ENCODE data around the gene CERK.
"Not testable (repeated sequence)": the region's sequence is repeated elsewhere in the genome, so short reads cannot be mapped to it uniquely, and the experiment has no call there.

CERK gene

DNA sequence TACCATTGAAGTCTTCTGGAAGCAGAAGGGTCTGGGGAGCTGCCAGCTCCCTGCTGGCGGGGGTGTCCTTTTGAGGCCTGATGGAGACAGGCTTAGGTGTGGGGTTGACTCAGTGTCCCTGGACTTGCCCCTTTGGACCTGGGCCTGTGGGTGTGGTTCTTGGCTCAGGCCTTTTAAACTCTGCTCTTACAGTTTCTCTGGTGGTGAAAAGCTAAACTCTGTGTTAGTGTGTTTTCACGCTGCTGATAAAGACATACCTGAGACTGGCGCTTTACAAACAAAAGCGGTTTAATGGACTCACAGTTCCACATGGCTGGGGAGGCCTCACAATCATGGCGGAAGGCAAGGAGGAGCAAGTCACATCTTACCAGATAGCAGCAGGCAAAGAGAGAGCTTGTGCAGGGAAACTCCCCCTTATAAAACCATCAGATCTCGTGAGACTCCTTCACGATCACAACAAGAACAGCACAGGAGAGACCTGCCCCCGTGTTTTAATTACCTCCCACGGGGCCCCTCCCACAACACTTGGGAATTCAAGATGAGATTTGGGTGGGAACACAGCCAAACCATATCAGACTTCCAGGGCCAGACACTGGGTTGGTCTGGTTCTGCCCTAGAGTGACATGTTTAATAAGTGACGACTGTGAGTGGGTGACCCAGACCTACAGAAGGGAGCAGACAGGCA is 91.4 kb downstream of the CERK start:
- no peak for DNase-seq (ENCODE audit: low spot score)

DNA sequence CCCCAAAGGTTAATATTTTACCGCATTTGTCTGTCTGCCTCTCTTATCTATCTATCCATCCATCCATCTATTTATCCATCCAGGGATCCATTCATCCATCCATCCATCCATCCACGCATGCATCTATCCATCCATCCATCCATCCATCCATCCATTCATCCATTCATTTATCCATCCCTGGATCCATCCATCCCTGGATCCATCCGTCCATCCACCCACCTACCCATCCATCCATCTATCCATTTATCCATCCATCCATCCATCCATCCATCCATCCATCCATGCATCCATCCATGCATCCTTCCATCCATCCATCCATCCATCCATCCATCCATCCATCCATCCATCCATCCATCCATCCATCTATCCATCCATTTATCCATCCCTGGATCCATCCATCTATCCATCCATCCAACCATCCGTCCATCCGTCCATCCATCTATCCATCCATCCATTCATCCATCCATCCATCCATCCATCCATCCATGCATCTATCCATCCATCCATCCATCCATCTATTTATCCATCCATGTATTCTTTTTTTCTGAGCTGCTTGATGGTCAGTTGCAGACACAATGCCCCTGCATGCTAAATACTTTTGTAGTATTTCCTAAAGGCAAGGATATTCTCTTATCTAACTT is 95.1 kb downstream of the CERK start:
- not testable (repeated sequence) for DNase-seq (ENCODE audit: low spot score)

DNA sequence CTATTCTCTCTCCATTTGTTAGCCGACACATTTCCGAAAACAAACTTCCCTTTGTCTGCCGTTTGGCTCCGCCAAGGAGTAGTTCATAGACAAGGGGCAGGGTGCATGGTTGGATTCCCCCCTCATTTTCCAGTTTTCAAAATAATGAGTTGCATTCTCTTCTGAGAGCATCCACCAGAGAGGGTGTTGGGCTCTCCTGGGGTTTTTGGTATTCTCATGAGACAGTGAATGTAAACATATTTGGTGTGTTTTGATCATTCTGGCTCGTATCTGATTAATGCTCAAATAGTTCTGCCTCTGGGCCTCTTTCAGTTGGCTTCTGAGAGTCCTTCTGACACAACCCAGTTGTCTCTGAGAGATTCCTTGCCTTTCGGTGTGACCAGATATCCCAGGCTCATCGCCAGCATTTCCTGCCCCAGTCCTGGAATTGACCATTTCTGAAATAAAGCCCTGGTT is 96.2 kb downstream of the CERK start:
- no peak for DNase-seq (ENCODE audit: low spot score)

DNA sequence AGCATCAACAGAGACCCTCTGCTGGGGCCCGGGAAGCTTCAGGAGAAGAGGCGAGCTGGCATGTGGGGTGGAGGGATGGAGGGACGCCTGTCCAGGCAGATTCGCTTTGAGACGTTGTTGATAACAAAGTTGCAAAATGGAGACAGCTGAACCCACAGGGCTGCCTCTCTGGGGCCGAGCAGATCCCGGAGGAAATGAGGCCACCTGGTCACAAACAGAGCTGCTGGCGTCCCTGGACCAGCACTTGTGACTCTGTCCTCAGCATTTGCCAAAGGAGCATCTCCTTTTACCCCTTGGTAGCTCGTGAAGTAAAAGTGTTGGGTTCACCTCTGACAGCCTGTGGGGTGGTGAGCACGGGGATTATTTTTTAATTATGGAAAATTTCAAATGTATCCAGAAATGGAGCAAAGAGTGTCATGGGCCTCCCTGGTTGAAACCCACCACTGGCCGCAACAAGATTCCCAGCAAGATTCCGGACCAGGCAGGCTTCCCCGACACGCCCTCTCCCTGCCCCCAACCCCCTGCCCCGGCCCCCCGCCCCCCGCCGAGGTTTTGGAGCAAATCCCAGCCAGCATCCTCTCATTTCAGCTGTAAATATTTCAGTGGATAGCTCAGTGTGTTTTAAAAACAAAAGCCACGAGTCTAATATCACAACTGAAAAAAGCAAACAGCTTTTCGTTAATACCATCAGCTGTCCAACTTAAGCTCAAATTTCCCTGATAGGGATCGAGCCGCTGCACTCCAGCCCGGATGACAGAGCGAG is 97.6 kb downstream of the CERK start:
- DNase-seq (ENCODE audit: low spot score): no peak

DNA sequence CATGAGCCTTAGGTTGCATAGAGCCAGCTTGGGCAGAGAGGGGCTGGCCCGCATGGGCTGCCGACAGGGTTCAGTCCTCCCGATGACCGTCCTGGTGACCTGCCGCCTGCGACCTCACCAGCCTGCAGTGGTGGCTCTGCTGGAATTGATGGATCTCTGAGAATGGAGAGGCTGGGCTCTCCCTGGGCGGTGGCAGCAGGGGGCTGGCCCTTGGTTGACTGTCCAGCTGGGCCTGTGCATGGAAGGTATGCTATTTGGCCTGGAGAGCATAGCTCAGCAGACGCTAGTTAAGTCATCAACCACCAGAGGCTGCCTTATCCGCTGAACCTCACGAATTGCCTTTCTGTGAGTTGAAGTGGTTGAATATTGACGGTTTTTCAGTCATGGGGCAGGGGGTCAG is 98.2 kb downstream of the CERK start:
- no peak for DNase-seq (ENCODE audit: low spot score)

DNA sequence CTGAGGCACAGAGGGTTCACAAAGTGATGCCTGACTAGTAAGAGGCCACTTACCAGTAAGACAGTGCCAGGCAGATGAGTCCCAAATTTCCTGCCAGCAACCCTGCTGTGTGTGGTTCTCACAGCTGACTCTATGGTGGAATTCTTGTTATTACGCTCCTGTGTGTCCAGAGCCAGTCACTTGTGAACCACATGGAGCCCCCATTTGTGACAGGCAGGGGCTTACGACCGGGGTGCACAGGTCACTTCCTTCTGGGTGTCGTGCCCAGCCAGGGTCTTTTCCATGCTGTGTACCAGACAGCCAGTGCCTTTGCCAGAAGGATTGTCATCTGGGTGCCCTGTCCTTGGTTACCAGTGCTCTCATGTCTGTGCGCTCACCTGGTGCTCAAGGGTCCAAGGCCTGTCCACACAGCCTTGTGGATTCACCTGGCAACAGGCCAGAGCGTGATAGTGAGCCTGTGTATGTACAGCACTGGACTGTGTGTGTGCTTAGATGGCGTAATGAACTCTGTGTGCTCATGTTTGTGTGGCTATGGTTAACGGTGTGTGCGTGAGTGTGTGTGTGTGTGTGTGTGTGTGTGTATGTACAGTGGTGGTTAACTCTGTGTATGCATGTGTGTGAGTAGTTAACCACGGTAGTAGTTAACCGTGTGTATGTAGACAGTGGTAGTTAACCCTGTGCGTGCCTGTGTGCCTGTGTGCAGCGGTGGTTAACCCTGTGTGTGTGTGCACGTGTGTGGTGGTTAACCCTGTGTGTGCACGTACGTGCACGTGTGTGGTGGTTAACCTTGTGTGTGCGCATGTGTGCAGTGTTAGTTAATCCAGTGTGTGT is 99.2 kb downstream of the CERK start:
- DNase-seq (ENCODE audit: low spot score): no peak

DNA sequence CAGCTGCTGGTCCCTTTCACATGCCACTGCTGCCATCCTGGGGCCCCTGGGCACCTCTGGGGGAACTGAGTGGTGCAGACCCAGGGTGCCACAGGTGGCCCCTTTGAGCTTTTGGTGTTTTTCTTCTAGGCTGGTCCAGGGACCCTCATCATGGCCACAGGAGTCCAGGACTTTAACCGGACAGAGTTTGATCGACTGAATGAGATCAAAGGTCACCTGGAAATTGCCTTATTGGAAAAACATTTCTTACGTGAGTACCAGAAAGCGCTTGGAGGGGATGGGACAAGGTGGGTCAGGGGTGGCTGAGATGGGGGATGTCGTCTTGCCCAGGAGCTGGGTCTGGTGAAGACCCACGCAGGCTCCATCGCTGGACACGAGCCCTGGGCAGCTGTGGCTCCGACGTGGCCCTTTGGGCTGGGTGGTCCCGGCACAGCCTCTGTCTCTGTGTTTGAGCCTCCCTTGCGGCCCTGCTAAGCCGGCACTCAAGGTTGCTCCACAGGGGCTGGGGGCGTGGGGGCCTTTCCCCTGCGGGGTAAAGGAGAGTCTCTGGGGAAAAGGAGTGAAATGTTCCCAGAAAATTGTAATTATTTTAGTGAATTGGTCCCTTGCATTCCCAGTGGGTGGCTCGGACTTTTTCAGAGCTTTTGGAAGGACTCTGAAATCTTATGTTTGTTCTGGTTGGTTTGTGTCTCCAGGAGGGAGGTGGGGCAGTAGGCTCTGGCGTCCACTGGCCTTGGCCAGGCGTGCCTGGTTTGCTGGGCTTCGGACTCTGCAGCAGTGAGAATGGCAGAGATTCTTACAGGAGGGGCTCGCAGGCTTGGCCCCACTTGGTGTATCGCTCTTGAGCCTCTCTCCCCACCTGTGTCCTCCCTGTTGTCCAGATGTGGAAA is 100.1 kb downstream of the CERK start:
- DNase-seq (ENCODE audit: low spot score): no peak

DNA sequence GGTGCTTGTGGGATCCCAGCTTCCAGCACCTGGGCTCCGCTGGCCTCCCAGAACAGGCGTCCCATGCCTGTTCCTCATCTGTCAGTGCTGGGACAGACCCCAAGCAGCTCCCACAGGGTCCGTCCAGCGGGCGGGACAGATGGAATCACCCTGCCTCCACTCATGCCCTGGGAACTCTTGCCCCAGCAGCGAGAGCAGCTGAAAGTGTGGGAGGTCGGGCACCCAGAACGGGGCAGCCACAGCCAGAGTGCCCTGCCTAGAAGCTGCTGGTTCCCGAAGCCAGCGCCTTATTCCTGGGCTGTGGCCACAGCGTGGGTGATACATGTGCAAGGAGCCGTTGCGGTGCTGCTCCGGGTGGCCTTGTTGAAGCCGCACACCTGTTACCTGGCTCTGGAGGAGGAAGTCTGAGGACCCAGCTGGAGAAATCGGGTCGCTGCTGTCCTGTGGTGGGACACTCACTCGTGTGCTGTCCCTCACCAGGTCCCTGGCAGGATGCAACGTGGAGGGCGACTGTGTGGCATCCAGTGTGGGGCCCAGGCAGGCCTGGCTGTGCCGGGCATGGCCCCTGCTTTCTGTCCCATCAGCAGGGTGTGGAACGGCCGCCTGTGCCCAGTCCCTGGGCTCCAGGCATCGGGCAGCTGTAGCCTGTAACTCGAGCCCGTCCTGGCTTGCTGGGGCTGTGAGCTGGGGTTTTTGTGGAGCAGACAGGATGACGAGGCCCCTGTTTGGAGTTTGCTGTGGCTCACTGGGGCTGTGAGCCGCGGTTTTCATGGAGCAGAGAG is 101.6 kb downstream of the CERK start:
- DNase-seq (ENCODE audit: low spot score): no peak

DNA sequence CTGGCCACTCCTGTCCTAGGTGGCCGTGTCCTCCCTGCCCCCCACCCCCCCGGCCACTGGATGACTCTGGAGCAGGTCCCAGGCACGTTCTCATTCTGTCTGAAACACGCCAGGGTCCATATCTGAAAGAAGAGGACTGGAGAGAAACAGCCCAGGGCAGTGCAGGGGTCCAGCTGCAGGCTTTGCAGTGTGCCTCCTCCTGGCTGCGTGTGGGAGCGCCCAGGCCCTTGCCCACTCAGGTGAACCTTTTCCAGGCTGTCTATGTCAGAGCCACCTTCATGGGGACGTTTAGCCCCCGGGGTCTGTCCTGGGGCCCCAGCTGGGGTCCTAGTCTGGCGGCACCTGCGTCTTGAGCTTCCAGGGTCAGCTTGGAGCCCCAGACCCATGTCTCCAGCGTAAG is 102.3 kb downstream of the CERK start:
- no peak for DNase-seq (ENCODE audit: low spot score)

DNA sequence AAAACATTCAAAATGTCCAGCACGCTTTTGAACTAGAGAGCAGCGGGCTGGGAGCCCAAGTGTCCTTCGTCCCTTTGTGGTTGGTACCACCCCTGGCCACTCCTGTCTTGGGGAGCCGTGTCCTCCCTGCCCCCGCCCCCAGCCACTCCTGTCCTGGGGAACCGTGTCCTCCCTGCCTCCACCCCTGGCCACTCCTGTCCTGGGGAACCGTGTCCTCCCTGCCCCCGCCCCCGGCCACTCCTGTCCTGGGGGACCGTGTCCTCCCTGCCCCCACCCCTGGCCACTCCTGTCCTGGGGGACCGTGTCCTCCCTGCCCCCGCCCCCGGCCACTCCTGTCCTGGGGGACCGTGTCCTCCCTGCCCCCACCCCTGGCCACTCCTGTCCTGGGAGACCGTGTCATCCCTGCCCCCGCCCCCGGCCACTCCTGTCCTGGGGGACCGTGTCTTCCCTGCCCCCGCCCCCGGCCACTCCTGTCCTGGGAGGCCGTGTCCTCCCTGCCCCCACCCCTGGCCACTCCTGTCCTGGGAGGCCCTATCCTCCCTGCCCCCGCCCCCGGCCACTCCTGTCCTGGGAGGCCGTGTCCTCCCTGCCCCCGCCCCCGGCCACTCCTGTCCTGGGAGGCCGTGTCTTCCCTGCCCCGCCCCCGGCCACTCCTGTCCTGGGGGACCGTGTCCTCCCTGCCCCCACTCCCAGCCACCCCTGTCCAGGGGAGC is 102.9 kb downstream of the CERK start:
- DNase-seq (ENCODE audit: low spot score): not testable (repeated sequence)

Data from germinal center (tissue), 1 donor.